Left ventricle myocardium superior (tissue), 1 donor: Measurements from ENCODE around the gene ZNF705A. TPM values are rescaled to one million over a fixed set of nuclear protein-coding genes. Genes with fewer than 3 reads are reported as not detected.
"Not testable (repeated sequence)": the region's sequence is repeated elsewhere in the genome, so short reads cannot be mapped to it uniquely, and the experiment has no call there.

Experiments used
- ATAC-seq: fragments of 200-7000 bp; cut with Tn5 transposase; one replicate; pipeline ENCODE4 v1.9.1; 2020; ENCODE audit warnings: mild to moderate bottlenecking, moderate library complexity
- DNase-seq: peaks from one replicate; pipeline ENCODE4 v3.0.0-alpha.2; 2020
- intact Hi-C: fragments of 100-400 bp; cut with micrococcal nuclease; formaldehyde crosslinking; loops from one replicate; pipeline ENCODE4 v1.11.0; 2022
- long read RNA-seq: library from polyadenylated mRNA; unstranded; transcript quantifications from one replicate; pipeline ENCODE4 v2.0.0, GENCODE V29; 2021
- total RNA-seq: library from RNA; stranded (reverse); fragmentation: NEBNext Ultra II Directional; extraction: Animal tissue kit (Norgen Biotek cat#: 25700); gene quantifications from one replicate; pipeline ENCODE4 v1.2.1, GENCODE V29; 2021
- donor health status: DM: no; HTN: yes; CAD: no; lungs with severe emphysema.

Gene ZNF705A
- total RNA-seq = not detected
- long read RNA-seq = 0 reads

- no peak for DNase-seq
- intact Hi-C loops = no loop called here
- ATAC-seq = no peak
These were observed at the start of gene ZNF705A for GRCh38 chr12:8156845-8157244. Gene ZNF705A (plus strand): TSS chr12:8157015. CDS start chr12:8172626, 15,611 bp downstream.

GRCh38 chr12:8108808-8109398 lies 47.9 kb upstream of the ZNF705A start:
- intact Hi-C loops = no loop called here
- DNase-seq (peak; percentile 67), ATAC-seq (peak; percentile 51)

GRCh38 chr12:8113117-8113516 lies 43.7 kb upstream of the ZNF705A start:
- intact Hi-C loops, ATAC-seq, DNase-seq: not testable (repeated sequence)

- no peak for DNase-seq
- intact Hi-C loops = no loop called here
- ATAC-seq = no peak
These were observed 36.6 kb upstream of the ZNF705A start for GRCh38 chr12:8120072-8120713.

GRCh38 chr12:8123124-8123912 lies 33.5 kb upstream of the ZNF705A start, which contains the start of gene CLEC4A:
Gene CLEC4A (plus strand): TSS chr12:8123617. CDS start chr12:8123879, 262 bp downstream.
- intact Hi-C loops = no loop called here
- no peak for ATAC-seq

GRCh38 chr12:8127138-8127537 lies 29.7 kb upstream of the ZNF705A start:
- no peak for DNase-seq
- no peak for ATAC-seq
- intact Hi-C loops = no loop called here

More at GRCh38 chr12:8123124-8123912, 33.5 kb upstream of the ZNF705A start, which contains the start of gene CLEC4A:
- no peak for DNase-seq

GRCh38 chr12:8133636-8134397 lies 23.0 kb upstream of the ZNF705A start:
- ATAC-seq, intact Hi-C loops: not testable (repeated sequence)

GRCh38 chr12:8134398-8134930 lies 22.4 kb upstream of the ZNF705A start:
- intact Hi-C loops, DNase-seq, ATAC-seq: not testable (repeated sequence)

More at GRCh38 chr12:8133636-8134397, 23.0 kb upstream of the ZNF705A start:
- DNase-seq = not testable (repeated sequence)

- intact Hi-C loops, ATAC-seq, DNase-seq: not testable (repeated sequence)
These were observed 15.2 kb upstream of the ZNF705A start for GRCh38 chr12:8141647-8142046.

- intact Hi-C loops = no loop called here
- DNase-seq (no peak), ATAC-seq (no peak)
These were observed 13.6 kb upstream of the ZNF705A start for GRCh38 chr12:8143261-8143660.

GRCh38 chr12:8145754-8146441 lies 10.9 kb upstream of the ZNF705A start:
- intact Hi-C loops = no loop called here
- DNase-seq (peak; percentile 56), ATAC-seq (peak; percentile 86)

- intact Hi-C loops = no loop called here
- DNase-seq = no peak
- no peak for ATAC-seq
These were observed 10.4 kb upstream of the ZNF705A start for GRCh38 chr12:8146442-8146771.

GRCh38 chr12:8154526-8154925 lies 2.3 kb upstream of the ZNF705A start:
- ATAC-seq (no peak), DNase-seq (no peak)
- intact Hi-C loops = no loop called here

- no peak for ATAC-seq
- intact Hi-C loops = no loop called here
These were observed 399 bp upstream of the ZNF705A start for GRCh38 chr12:8156416-8156815.

GRCh38 chr12:8157484-8158198 lies 826 bp downstream of the ZNF705A start:
- ATAC-seq = no peak
- intact Hi-C loops = no loop called here
- no peak for DNase-seq

More at GRCh38 chr12:8156416-8156815, 399 bp upstream of the ZNF705A start:
- no peak for DNase-seq

GRCh38 chr12:8172911-8173310 lies 16.1 kb downstream of the ZNF705A start:
- ATAC-seq, DNase-seq, intact Hi-C loops: not testable (repeated sequence)

- DNase-seq = peak; percentile 70
- ATAC-seq, intact Hi-C loops: not testable (repeated sequence)
These were observed 23.3 kb downstream of the ZNF705A start for GRCh38 chr12:8179989-8180585.
